DOHH2 (cell line): ENCODE data around the gene SRPK2.
"Not testable (repeated sequence)": the region's sequence is repeated elsewhere in the genome, so short reads cannot be mapped to it uniquely, and the experiment has no call there.

Experiments
- H3F3A ChIP-seq: fragments of 200-600 bp; sonication (generic), shearing (Covaris generic); 2 replicates; pipeline ENCODE4 v1.6.0; 2016; ENCODE audit warnings: antibody characterized with exemption, mild to moderate bottlenecking; ENCODE audit not compliant: control insufficient read depth, insufficient read depth
- H3K27ac ChIP-seq: fragments of 200-600 bp; sonication (generic); 2 replicates; pipeline ENCODE4 v1.5.1; 2014; ENCODE audit warnings: low read depth, mild to moderate bottlenecking, low read length, moderate library complexity
- H3K27me3 ChIP-seq: fragments of 200-600 bp; sonication (generic); 2 replicates; pipeline ENCODE4 v1.6.1; 2014; ENCODE audit warnings: mild to moderate bottlenecking, low read length, mixed read lengths; ENCODE audit not compliant: control insufficient read depth
- H3K36me3 ChIP-seq: fragments of 200-600 bp; sonication (generic); 2 replicates; pipeline ENCODE4 v1.6.1; 2014; ENCODE audit warnings: mild to moderate bottlenecking, low read length, moderate library complexity, mixed read lengths; ENCODE audit not compliant: control insufficient read depth
- H3K4me1 ChIP-seq: fragments of 200-600 bp; sonication (generic); 2 replicates; pipeline ENCODE4 v1.6.1; 2014; ENCODE audit warnings: mild to moderate bottlenecking, low read length, mixed read lengths; ENCODE audit not compliant: control insufficient read depth
- H3K4me2 ChIP-seq: fragments of 200-600 bp; sonication (generic); 2 replicates; pipeline ENCODE4 v1.6.0; 2014; ENCODE audit warnings: mild to moderate bottlenecking, low read length, moderate library complexity
- H3K4me3 ChIP-seq: fragments of 200-600 bp; sonication (generic); 2 replicates; pipeline ENCODE4 v1.5.1; 2014; ENCODE audit warnings: mild to moderate bottlenecking, low read length, mixed read lengths
- H3K79me2 ChIP-seq: fragments of 200-600 bp; sonication (generic); 2 replicates; pipeline ENCODE4 v1.6.1; 2014; ENCODE audit warnings: mild to moderate bottlenecking, low read length, mixed read lengths; ENCODE audit not compliant: control insufficient read depth
- H3K9me2 ChIP-seq: fragments of 200-600 bp; sonication (generic); replicated peaks from 2 replicates; pipeline ENCODE4 v1.6.1; 2014; ENCODE audit warnings: mild to moderate bottlenecking, low read length, mixed read lengths; ENCODE audit not compliant: control insufficient read depth
- H3K9me3 ChIP-seq: fragments of 200-600 bp; sonication (generic); 2 replicates; pipeline ENCODE4 v1.6.1; 2014; ENCODE audit warnings: antibody characterized with exemption, low read length, mixed read lengths; ENCODE audit not compliant: control insufficient read depth, insufficient read depth
- H4K20me1 ChIP-seq: fragments of 200-600 bp; sonication (generic); 2 replicates; pipeline ENCODE4 v1.6.0; 2014; ENCODE audit warnings: low read depth, mild to moderate bottlenecking, antibody characterized with exemption, low read length, moderate library complexity; ENCODE audit not compliant: control insufficient read depth, insufficient read depth
- CTCF ChIP-seq: fragments of 200-600 bp; sonication (generic); IDR thresholded peaks from one replicate; pipeline ENCODE4 v1.5.1; 2014; ENCODE audit warnings: antibody characterized with exemption, mild to moderate bottlenecking, low read depth, low read length; ENCODE audit not compliant: poor library complexity, severe bottlenecking
- EZH2phosphoT487 ChIP-seq: fragments of 200-600 bp; sonication (generic); IDR thresholded peaks from 2 replicates; pipeline ENCODE4 v1.6.1; 2017; ENCODE audit warnings: borderline replicate concordance, mild to moderate bottlenecking, antibody characterized with exemption, low read length, moderate library complexity, mixed read lengths

The SRPK2 gene

GRCh38 chr7:105352901-105353668, 35.6 kb downstream of the SRPK2 start:
- peak overlapping the region; percentile 9; the same call in 1 of the 2 replicates for H3K4me3 ChIP-seq
- no peak overlapping the region for H3K27ac ChIP-seq
- peak overlapping the region; percentile 53 for H3K4me2 ChIP-seq
- H3K36me3 ChIP-seq, result no peaks in the 10 kb centered on the region
- TF ChIP-seq EZH2phosphoT487 (no peak), CTCF (no peak)
- H3K4me1 ChIP-seq, result peaks cover 56% of the 10 kb centered on the region
- no peaks in the 10 kb centered on the region for H3F3A ChIP-seq
- no peaks in the 10 kb centered on the region for H3K27me3 ChIP-seq
- H3K9me2 ChIP-seq, result no peaks in the 10 kb centered on the region
- peaks cover 19% of the 10 kb centered on the region; the same call in 1 of the 2 replicates for H4K20me1 ChIP-seq
- H3K79me2 ChIP-seq, result peaks cover 40% of the 10 kb centered on the region
- no peaks in the 10 kb centered on the region for H3K9me3 ChIP-seq

GRCh38 chr7:105352018-105352612, 36.6 kb downstream of the SRPK2 start:
- TF ChIP-seq EZH2phosphoT487, result no peak
- no peak for TF ChIP-seq CTCF
- no peaks in the 10 kb centered on the region for H3K9me3 ChIP-seq
- peak overlapping the region; percentile 16 for H3K27ac ChIP-seq
- peaks cover 56% of the 10 kb centered on the region for H3K4me1 ChIP-seq
- no peaks in the 10 kb centered on the region for H3K36me3 ChIP-seq
- peak overlapping the region; percentile 53 for H3K4me2 ChIP-seq
- H3K27me3 ChIP-seq, result no peaks in the 10 kb centered on the region
- H3F3A ChIP-seq, result no peaks in the 10 kb centered on the region
- H3K79me2 ChIP-seq, result peaks cover 40% of the 10 kb centered on the region
- peaks cover 21% of the 10 kb centered on the region; the same call in 1 of the 2 replicates for H4K20me1 ChIP-seq
- H3K9me2 ChIP-seq, result no peaks in the 10 kb centered on the region
- peak overlapping the region; percentile 41 for H3K4me3 ChIP-seq

- Histone ChIP-seq H3K4me2 (no peak overlapping the region; the same call in 1 of the 2 replicates), H3F3A (peaks cover 3% of the 10 kb centered on the region; the same call in 1 of the 2 replicates), H3K4me1 (peaks cover 56% of the 10 kb centered on the region), H3K36me3 (no peaks in the 10 kb centered on the region), H3K9me3 (no peaks in the 10 kb centered on the region), H3K79me2 (peaks cover 37% of the 10 kb centered on the region), H4K20me1 (peaks cover 24% of the 10 kb centered on the region; the same call in 1 of the 2 replicates), H3K27ac (no peak overlapping the region), H3K9me2 (no peaks in the 10 kb centered on the region), H3K27me3 (no peaks in the 10 kb centered on the region), H3K4me3 (no peak overlapping the region)
- TF ChIP-seq CTCF, result no peak
- no peak for TF ChIP-seq EZH2phosphoT487
Measured at GRCh38 chr7:105350906-105351305, 37.8 kb downstream of the SRPK2 start.

GRCh38 chr7:105348177-105348576, 40.5 kb downstream of the SRPK2 start:
- H3K79me2 ChIP-seq, result peaks cover 18% of the 10 kb centered on the region

More at GRCh38 chr7:105348177-105348576, 40.5 kb downstream of the SRPK2 start:
- not testable (repeated sequence) for H3F3A ChIP-seq, H3K27me3 ChIP-seq, H3K9me2 ChIP-seq, H3K36me3 ChIP-seq, H3K4me2 ChIP-seq, H3K27ac ChIP-seq, H3K9me3 ChIP-seq, H3K4me3 ChIP-seq
- peaks cover 11% of the 10 kb centered on the region; the same call in 1 of the 2 replicates for H4K20me1 ChIP-seq
- H3K4me1 ChIP-seq, result peaks cover 31% of the 10 kb centered on the region
